Epithelial cell of proximal tubule (primary cell): ENCODE measurements around the gene TBL3. TPM values are rescaled to one million over a fixed set of nuclear protein-coding genes. Genes with fewer than 3 reads are reported as not detected.
A peak's percentile ranks its signal among the peaks of the same experiment; 100 is the strongest.

Experiments used
- DNase-seq: peaks from one replicate; pipeline ENCODE4 v3.0.0-alpha.2; 2011; ENCODE audit warnings: low read depth
- H3K4me3 ChIP-seq: 2 replicates; pipeline ENCODE4 v1.5.1; 2011; ENCODE audit warnings: low read depth, mild to moderate bottlenecking, low read length
- CTCF ChIP-seq: conservative IDR thresholded peaks from 2 replicates; pipeline ENCODE4 v1.5.1; 2012; ENCODE audit warnings: low read depth, mild to moderate bottlenecking, low read length
- total RNA-seq: library from RNA; depleted of rRNA; stranded (reverse); fragments of >200 nt; gene quantifications from 2 replicates; pipeline ENCODE4 v1.2.3, GENCODE V29; 2015

Gene TBL3
- total RNA-seq, 1 donor from 2014 or later: 127 TPM

- DNase-seq: no peak
- no peak for TF ChIP-seq CTCF
- H3K4me3 ChIP-seq: peak overlapping the region; percentile 50
Observed at GRCh38 chr16:2025878-2026460, 54.1 kb downstream of the TBL3 start.

GRCh38 chr16:2026461-2027023, 54.7 kb downstream of the TBL3 start, which contains the start of gene NHERF2:
Gene NHERF2 (plus strand): TSS chr16:2026902. CDS start chr16:2027006, 104 bp downstream.
- no peak for DNase-seq
- no peak for TF ChIP-seq CTCF
- H3K4me3 ChIP-seq: peak within 1 kb of the TSS; percentile 59

DNA sequence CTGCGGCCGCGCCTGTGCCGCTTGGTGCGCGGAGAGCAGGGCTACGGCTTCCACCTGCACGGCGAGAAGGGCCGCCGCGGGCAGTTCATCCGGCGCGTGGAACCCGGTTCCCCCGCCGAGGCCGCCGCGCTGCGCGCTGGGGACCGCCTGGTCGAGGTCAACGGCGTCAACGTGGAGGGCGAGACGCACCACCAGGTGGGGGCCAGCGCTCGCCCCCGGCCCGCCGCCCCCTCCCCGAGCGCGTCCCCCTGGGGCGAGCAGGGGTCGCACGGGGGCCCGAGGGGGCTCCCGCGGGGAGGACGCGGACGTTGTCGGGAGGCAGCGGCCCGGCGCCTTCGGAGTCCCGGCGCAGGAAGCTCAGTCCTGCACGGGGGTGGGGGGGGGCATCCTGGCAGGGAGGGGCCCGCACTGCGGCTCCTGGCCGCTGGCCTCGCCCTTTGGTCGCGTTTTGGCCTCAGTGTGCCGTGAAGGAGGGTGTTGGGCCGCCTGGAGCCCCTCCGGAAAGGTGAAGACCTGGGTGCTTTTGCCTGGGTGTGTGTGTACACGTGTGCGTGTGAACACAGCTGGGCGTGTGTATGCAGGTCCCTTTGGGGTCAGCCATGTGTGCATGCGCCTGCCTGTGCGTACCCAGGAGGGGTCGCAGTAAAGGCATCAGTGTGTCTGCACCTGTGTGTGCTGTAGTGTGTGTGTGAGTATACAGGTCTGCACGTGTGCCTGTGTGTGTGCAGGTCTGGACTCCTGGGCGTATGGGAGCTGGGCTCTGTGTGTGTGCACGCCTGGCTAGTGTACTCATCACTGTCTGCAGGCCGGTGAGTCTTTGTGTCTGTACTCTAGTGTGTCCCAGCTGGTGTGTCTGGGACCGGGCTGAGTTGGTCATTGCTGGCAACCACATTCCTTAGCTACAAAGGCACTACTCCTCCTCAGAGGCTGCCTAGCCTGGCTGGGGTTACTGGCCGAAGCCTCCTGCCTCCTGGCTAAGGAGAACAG, 55.5 kb downstream of the TBL3 start:
- no peak for TF ChIP-seq CTCF
- peak overlapping the region; percentile 59 for H3K4me3 ChIP-seq
- DNase-seq: no peak

DNA sequence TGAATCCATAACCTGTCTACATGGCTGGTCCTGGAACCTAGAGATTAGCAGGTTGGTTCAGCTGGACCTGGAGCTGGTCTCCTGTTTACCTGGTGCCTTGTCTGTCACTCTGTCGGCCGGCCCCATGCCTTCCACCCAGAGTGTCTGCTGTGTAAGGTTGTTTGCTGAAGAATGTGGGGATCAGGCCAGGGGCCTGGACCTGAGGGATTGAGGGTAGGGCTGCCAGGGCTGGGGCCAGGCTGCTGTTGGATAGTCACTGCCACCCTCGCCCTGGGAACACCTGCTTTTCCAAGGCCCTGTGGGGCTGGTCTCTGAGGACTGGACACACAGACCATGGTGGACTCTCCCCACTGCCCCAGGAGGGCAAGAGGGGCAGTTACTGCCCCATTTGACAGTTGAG, 56.3 kb downstream of the TBL3 start:
- no peak overlapping the region for H3K4me3 ChIP-seq
- no peak for DNase-seq
- TF ChIP-seq CTCF: no peak

DNA sequence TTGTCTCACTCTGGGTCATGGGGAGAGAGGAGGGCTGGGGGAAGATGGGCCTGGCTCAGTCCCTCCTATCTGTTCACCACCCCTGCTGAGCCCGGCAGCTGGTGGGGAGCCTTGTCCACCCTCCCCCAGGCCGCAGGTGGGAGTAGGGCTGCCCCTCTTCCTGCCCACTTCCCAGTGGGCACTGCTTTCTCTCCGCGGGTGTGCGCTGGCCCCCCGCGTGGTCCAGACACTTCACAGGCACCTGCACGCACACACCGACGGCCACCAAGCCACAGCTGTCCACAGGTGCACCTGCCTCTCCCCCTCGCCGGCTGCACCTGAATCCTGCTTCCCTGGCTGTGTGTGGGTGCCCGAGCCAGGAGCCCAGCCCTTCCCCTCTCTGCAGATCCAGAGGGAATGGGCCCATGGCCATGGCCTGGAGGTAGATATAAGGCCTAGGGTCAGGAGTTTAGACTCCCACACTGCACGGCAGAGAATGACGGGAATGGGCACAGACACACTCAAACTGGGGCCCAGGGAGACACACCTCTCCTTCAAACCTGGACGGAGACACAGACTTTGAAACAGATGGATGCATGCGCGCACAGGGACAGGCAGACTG, 56.9 kb downstream of the TBL3 start:
- no peak for DNase-seq
- TF ChIP-seq CTCF: no peak
- no peak overlapping the region for H3K4me3 ChIP-seq

- no peak for DNase-seq
- H3K4me3 ChIP-seq: no peak overlapping the region
- TF ChIP-seq CTCF: no peak
Observed at GRCh38 chr16:2029350-2029749, 57.5 kb downstream of the TBL3 start.
